Transverse colon (tissue), 3 donors: ENCODE measurements around the gene SREBF2.

ENCODE experiments used
- EP300 ChIP-seq: sonication (generic); formaldehyde crosslinking; IDR thresholded peaks from one replicate; pipeline ENCODE4 v1.6.1; 2017; ENCODE audit warnings: antibody characterized with exemption, low read depth
- POLR2A ChIP-seq: fragments of 450-650 bp; IDR thresholded peaks from one replicate; pipeline ENCODE4 v1.6.1; 2016; ENCODE audit warnings: antibody characterized with exemption, mild to moderate bottlenecking, moderate library complexity
- POLR2AphosphoS5 ChIP-seq, 3 donors: sonication (generic); formaldehyde crosslinking; IDR thresholded peaks; one replicate each; pipeline ENCODE4 v1.6.1; 2016; ENCODE audit warnings: antibody characterized with exemption in 3 of 3

DNA sequence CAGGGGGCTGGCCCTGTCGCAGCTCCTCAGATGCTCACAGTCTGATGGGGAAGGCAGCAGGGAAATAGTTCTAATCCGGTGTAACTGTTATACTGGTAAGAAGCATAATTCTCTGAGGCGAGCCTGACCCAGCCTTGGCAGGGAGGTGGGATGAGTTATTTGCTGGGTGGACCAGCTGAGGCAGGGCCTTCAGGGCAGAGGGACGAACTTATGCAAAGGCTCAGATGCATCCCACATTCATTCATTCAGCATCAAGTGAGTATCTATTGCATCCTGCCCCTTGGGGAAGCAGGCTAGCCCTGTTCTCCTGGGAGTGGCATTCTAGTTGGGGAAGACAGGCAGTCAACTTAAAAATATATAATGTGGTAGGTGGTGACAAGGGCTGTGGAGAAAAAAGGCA, 13.6 kb upstream of the SREBF2 start:
- TF ChIP-seq POLR2AphosphoS5 (IDR thresholded peaks at IDR 0.05) (no peak), EP300 (no peak), POLR2A (no peak)
